Neuron (in vitro differentiated cells): Measurements from ENCODE around the gene SMIM15.

Experiments used
- H2AFZ ChIP-seq: one replicate; pipeline ENCODE4 v1.6.1; 2013; ENCODE audit warnings: low read depth, mild to moderate bottlenecking, inconsistent platforms, low read length, moderate library complexity
- H3K27me3 ChIP-seq: one replicate; pipeline ENCODE4 v1.6.1; 2013; ENCODE audit warnings: low read length; ENCODE audit not compliant: insufficient read depth
- H3K36me3 ChIP-seq: one replicate; pipeline ENCODE4 v1.6.1; 2013; ENCODE audit warnings: low read length; ENCODE audit not compliant: insufficient read depth
- H3K4me1 ChIP-seq: one replicate; pipeline ENCODE4 v1.6.1; 2013; ENCODE audit warnings: low read length; ENCODE audit not compliant: insufficient read depth
- H3K4me3 ChIP-seq: 2 replicates; pipeline ENCODE4 v1.5.1; 2013; ENCODE audit warnings: mild to moderate bottlenecking, low read length, moderate library complexity
- H3K9me3 ChIP-seq: one replicate; pipeline ENCODE4 v1.6.1; 2013; ENCODE audit warnings: low read length

Gene SMIM15

DNA sequence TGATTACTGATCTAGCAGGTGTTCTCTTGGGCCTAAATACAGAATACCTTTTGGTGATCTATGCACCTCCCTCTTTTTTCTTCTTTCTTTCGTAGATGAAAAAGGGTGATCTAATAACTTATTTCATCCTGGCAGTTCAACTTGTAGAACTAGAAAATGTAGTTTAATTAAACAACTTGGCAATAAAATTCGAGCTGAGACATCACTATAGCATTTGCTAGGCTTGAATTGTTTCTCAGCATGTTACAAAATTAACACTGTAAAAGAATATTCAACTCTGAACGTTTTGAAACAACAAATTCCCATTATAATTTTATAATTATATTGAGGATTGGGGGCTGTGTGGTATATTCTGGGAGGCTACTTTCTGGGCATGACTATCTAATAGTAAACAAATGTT is 19.5 kb downstream of the SMIM15 start:
- no peaks in the 10 kb centered on the region for H3K27me3 ChIP-seq
- no peak overlapping the region for H3K4me3 ChIP-seq
- no peaks in the 10 kb centered on the region for H3K9me3 ChIP-seq
- H3K4me1 ChIP-seq = peaks cover 6% of the 10 kb centered on the region
- no peaks in the 10 kb centered on the region for H3K36me3 ChIP-seq
- H2AFZ ChIP-seq = no peak overlapping the region

DNA sequence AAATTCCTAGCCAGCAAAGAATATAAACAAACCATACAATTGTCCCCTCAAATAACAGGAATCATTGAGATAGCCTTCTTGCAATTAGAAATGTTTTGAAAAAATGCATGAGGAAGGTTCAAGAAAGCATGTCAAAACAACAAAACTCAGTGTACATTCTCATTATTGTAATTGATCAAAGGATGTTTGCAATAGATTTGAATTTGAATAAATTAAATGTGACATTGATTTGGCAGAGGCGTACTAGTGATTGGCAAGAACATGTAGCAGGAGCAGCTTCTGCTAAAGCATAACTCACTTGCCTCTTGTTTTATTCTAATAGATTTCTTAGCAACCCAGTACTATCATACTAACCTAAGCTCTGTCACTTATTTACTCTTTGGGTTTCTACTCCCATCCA is 19.9 kb downstream of the SMIM15 start:
- Histone ChIP-seq H3K4me1 (peaks cover 6% of the 10 kb centered on the region), H3K36me3 (no peaks in the 10 kb centered on the region), H3K9me3 (no peaks in the 10 kb centered on the region), H3K4me3 (no peak overlapping the region), H2AFZ (no peak overlapping the region), H3K27me3 (no peaks in the 10 kb centered on the region)

GRCh38 chr5:61141801-61142200 is 20.5 kb downstream of the SMIM15 start:
- H2AFZ ChIP-seq = no peak overlapping the region
- no peaks in the 10 kb centered on the region for H3K9me3 ChIP-seq
- no peak overlapping the region for H3K4me3 ChIP-seq
- no peaks in the 10 kb centered on the region for H3K36me3 ChIP-seq
- H3K4me1 ChIP-seq = peaks cover 6% of the 10 kb centered on the region
- H3K27me3 ChIP-seq = no peaks in the 10 kb centered on the region

DNA sequence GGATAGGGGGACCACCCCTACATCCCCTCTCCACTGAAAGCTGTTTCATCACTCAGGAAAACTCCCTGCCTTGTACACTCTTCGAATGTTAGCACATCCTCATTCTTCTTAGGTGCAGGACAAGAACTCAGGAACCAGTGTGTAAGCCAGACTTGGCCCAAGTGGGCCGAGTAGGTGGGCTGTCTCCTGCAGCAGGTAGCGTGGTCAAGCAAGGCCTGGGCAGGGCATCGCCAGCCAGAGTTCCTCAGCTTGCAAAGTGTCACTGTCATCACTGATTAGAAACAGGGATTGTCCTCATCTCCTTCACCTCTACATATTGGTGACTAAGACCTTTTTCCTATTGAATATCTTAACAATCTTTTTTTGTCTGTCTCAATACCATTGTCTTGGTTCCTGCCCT is 22.3 kb downstream of the SMIM15 start:
- Histone ChIP-seq H3K9me3 (no peaks in the 10 kb centered on the region), H3K36me3 (no peaks in the 10 kb centered on the region), H3K4me3 (no peak overlapping the region), H2AFZ (no peak overlapping the region), H3K4me1 (peaks cover 6% of the 10 kb centered on the region), H3K27me3 (no peaks in the 10 kb centered on the region)

DNA sequence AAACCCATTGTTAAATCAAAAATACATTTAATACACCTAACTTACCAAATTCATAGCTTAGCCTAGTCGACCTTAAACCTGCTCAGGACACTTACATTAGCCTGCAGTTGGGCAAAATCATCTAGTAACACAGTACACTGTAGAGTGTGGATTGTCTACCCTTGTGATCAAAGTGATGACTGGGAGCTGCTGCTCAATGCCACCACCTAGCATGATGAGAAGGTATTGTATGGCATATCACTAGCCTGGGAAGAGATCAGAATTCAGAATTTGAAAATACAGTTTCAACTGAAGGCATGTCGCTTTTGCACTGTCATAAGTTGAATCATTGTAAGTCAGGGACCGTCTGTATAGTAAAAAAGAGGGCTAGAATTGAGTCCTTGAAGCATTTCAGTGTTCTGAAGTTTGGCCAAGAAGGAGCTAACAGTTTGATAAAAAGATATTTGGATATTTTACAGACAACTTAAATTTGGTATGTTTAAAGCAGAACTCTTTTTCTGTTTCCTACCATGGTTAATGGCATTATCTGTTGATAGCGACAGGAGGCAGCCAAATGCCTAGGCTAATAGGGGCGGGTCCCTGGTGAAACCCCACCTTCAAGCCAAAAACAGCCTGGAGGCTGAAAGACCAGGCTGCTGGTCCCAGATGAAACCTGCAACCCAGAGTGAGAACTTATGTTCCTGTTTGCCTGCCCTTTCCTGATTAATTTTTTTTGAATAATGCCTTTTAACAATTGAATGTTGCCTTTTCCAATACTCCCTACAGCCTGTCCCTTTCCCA is 23.0 kb downstream of the SMIM15 start:
- H2AFZ ChIP-seq = no peak overlapping the region
- H3K27me3 ChIP-seq = no peaks in the 10 kb centered on the region
- no peaks in the 10 kb centered on the region for H3K9me3 ChIP-seq
- no peak overlapping the region for H3K4me3 ChIP-seq
- peaks cover 6% of the 10 kb centered on the region for H3K4me1 ChIP-seq
- no peaks in the 10 kb centered on the region for H3K36me3 ChIP-seq

DNA sequence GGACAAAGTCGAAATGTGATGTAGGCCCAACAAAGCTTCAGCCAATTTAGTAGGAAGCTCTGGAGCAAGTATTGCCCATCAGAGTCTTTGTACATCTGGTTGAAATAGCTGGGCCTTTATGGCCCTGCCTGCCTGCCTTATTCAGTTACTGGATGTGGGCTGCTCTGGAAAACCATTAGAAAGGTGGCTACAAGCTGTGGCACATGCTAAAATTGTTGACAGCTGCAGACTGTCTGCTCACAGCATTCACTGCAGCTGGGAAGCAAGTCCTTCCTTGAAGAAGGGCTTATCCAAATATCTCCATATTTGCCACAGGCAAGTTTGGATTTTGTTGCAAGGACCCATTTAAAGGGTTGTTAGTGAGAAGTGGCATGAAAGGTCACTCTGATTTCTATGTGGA is 24.4 kb downstream of the SMIM15 start:
- H3K4me3 ChIP-seq = no peak overlapping the region
- no peaks in the 10 kb centered on the region for H3K27me3 ChIP-seq
- no peak overlapping the region for H2AFZ ChIP-seq
- no peaks in the 10 kb centered on the region for H3K36me3 ChIP-seq
- no peaks in the 10 kb centered on the region for H3K9me3 ChIP-seq
- H3K4me1 ChIP-seq = peaks cover 9% of the 10 kb centered on the region

DNA sequence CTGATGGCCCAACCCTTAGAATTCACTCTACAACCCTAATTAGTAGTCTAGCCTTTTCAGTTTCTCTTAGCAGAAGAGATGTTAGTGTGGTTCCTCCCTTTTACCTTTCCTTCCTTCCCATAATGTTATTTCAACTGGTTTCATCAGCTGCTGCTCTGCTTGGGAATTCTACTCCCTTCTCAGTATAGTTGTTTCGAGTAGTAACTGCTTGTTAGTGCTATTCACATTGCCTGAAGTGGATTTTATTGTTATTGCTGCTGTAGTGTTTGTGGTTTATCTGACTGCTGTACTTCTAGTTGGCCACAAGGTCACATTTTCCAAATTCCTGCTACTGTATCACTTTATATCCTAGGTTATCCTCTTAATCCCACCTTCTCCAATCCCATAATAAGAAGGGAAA is 29.7 kb downstream of the SMIM15 start:
- Histone ChIP-seq H3K4me1 (peaks cover 11% of the 10 kb centered on the region), H3K4me3 (no peak overlapping the region)

DNA sequence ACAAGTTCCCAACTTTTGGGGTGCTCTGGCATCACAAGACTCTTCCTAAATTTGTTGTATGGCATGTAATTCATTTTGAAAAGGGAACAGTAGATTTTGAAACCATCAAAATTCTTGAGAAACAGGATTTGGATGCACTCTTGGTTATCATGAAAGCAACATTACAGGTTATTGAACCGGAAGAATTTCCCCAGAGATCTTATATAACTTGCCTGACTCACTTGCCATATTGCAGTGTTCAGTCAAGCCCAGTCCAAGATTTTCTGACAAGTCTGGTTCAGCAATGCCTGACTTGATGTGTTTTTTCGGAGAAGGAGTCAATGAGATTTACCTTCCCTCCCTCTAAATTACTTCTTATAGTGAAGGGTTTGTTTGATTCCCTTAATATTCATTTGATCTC is 32.0 kb downstream of the SMIM15 start:
- no peaks in the 10 kb centered on the region for H3K27me3 ChIP-seq

More for the DNA sequence above, 29.7 kb downstream of the SMIM15 start:
- H3K36me3 ChIP-seq = no peaks in the 10 kb centered on the region
- H3K27me3 ChIP-seq = no peaks in the 10 kb centered on the region
- H3K9me3 ChIP-seq = no peaks in the 10 kb centered on the region
- H2AFZ ChIP-seq = no peak overlapping the region

GRCh38 chr5:61123145-61123544 is 39.1 kb downstream of the SMIM15 start:
- Histone ChIP-seq H3K4me1 (peaks cover 2% of the 10 kb centered on the region), H3K4me3 (no peak overlapping the region), H3K36me3 (no peaks in the 10 kb centered on the region), H2AFZ (no peak overlapping the region), H3K27me3 (no peaks in the 10 kb centered on the region), H3K9me3 (no peaks in the 10 kb centered on the region)

More for the DNA sequence above, 32.0 kb downstream of the SMIM15 start:
- Histone ChIP-seq H2AFZ (no peak overlapping the region), H3K9me3 (no peaks in the 10 kb centered on the region), H3K36me3 (no peaks in the 10 kb centered on the region), H3K4me1 (peaks cover 11% of the 10 kb centered on the region), H3K4me3 (no peak overlapping the region)

DNA sequence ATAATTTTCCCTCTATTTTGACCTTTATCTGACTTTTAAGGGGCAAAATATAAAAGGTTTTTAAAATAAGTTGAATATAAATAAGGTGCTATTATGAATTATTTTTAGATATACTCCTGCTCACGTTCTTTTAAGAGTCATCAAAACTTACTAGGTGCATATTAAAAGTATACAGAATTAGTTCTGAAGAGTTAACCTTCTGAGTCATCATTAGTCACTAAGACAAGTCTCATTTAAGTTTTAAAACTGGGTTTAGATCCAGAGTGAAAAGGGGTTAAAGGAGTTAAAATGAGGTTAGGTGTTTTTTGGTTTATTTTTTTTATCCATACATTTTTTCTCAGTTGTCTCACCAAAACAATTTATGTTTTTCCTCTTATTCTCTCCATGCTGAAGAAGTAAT is 41.7 kb downstream of the SMIM15 start:
- Histone ChIP-seq H2AFZ (no peak overlapping the region), H3K4me3 (no peak overlapping the region), H3K36me3 (no peaks in the 10 kb centered on the region), H3K4me1 (peaks cover 4% of the 10 kb centered on the region), H3K9me3 (no peaks in the 10 kb centered on the region), H3K27me3 (no peaks in the 10 kb centered on the region)

DNA sequence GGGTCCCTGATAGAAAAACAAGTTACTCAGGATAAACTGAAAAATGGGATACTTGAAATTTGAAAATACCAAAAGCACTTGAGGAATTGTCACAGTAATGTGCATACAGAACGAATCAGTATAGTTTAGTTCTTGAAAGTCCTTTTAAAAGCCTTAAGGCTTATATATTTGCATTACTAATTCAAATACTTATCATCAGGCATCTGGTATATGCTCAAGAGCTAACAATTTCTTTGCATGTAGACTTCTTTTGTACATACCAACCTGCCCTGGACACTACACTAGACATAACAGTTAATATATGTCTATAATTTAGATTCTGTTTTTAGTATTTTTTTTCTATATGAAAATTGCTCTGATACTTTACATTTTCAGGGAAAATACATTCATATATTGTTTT is 43.2 kb downstream of the SMIM15 start:
- Histone ChIP-seq H3K27me3 (no peaks in the 10 kb centered on the region), H3K4me3 (no peak overlapping the region), H3K36me3 (no peaks in the 10 kb centered on the region), H3K9me3 (no peaks in the 10 kb centered on the region), H2AFZ (no peak overlapping the region), H3K4me1 (peaks cover 4% of the 10 kb centered on the region)

- Histone ChIP-seq H3K9me3 (no peaks in the 10 kb centered on the region), H3K27me3 (no peaks in the 10 kb centered on the region), H3K4me1 (peaks cover 4% of the 10 kb centered on the region), H3K36me3 (no peaks in the 10 kb centered on the region), H2AFZ (no peak overlapping the region), H3K4me3 (no peak overlapping the region)
Observed at GRCh38 chr5:61115968-61116367, 46.3 kb downstream of the SMIM15 start.

DNA sequence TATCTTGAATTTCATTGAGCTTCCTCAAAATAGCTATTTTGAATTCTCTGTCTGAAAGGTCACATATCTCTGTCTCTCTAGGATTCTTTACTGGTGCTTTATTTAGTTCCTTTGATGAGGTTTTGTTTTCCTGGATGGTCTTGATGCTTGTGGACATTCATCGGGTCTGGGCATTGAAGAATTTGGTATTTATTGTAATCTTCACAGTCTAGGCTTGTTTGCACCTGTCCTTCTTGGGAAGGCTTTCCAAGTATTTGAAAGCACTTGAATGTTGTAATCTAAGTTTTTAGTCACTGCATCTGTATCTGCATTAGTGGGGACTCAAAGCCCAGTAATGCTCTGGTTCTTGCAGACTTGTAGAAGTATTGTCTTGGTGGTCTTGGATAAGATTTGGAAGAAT is 47.8 kb downstream of the SMIM15 start:
- Histone ChIP-seq H3K4me3 (no peak overlapping the region), H3K27me3 (no peaks in the 10 kb centered on the region), H3K9me3 (no peaks in the 10 kb centered on the region), H2AFZ (no peak overlapping the region), H3K36me3 (no peaks in the 10 kb centered on the region), H3K4me1 (peaks cover 4% of the 10 kb centered on the region)
